ENCODE data around the gene VPS39.

The VPS39 gene

GRCh38 chr15:42156243-42156922 lies 51.7 kb downstream of the VPS39 start, which contains the start of gene PLA2G4F:
PLA2G4F (minus strand) TSS chr15:42156636; CDS start chr15:42156549, 87 bp downstream.
- DNase-seq: no peak

DNA sequence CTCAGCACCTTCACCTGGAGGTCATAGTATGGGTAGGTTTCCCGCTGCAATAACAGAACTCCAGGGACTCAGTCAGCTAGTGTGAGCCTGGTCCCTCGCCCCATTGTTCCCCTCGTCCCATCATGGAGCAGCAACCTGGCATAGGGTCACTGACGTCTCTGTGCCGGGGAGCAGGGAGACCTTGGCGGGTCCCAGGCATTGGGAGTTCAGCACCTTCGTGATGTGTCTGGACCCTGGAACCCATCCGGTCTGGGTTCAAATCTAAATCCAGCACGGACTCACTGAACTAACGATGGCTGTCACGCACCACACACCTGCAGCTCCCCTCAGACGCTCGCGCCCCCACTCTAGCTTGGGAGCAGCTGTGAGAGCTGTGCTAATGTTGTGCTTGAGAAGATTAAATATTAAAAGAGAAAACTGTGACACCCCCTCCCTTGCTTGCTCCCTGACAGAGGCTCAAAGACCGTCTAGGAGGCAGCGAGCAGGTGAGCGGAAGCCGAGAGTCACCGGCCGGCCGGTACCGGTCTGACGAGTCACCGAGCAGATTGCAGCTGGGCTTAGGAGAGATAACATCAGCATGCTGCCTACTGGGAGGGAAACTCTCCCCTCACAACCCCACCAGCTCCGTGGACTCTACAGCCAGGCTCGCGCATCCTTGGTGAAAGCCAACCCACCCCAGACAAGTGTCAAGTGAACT lies 52.4 kb downstream of the VPS39 start:
- DNase-seq: no peak

GRCh38 chr15:42154956-42155355 lies 53.1 kb downstream of the VPS39 start:
- no peak for DNase-seq

DNA sequence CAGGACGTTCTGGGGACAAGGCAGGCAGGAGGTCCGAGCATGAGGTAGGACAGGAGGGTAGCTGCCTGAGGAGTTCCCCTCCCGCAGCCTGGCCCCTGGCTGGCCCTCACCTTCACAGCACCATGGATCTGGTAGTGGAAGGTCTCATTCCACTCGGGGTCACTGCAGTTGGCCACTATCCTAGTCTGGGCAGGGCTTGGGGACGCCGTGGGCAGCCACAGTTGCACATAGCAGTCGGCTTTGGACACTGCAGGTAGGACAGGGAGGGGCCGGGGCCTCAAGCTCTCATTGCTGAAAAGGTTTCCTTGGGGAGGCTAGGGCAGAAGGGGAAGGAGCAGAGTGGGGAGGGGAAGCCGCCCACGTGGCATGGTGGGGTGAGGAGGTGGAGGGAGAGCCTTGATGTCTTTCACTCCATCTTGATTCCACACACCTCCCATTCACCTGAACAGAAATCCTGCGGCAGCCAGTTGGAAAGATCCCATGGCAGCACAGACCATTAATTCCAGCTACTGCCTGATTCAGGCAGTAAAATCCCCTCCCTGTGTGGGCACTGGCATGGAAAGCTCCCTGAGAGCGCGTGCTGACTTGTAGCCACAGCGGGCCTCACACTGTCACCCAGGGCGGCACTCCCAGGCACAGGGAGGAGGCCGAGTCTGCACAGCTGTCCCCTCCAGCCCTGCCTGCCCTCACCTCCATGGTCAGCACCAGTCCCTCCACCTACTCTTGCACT lies 53.7 kb downstream of the VPS39 start:
- DNase-seq: no peak

DNA sequence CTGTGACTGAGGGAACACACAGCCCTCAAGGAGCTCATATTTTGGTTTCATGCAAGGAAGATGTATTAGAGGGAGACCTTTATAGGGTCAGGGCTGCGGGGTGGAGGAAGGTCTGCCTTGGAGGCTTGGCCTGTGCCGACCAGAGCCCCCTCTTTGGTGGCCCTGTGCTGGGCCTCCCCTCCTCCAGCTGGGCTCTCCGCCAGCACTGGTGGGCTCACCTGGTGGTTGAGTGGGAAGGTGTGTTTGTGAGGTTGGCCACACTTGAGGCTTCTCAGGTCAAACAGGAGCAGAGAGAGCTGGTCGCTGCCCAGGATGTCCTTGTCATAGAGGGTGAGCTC lies 54.3 kb downstream of the VPS39 start:
- no peak for DNase-seq

DNA sequence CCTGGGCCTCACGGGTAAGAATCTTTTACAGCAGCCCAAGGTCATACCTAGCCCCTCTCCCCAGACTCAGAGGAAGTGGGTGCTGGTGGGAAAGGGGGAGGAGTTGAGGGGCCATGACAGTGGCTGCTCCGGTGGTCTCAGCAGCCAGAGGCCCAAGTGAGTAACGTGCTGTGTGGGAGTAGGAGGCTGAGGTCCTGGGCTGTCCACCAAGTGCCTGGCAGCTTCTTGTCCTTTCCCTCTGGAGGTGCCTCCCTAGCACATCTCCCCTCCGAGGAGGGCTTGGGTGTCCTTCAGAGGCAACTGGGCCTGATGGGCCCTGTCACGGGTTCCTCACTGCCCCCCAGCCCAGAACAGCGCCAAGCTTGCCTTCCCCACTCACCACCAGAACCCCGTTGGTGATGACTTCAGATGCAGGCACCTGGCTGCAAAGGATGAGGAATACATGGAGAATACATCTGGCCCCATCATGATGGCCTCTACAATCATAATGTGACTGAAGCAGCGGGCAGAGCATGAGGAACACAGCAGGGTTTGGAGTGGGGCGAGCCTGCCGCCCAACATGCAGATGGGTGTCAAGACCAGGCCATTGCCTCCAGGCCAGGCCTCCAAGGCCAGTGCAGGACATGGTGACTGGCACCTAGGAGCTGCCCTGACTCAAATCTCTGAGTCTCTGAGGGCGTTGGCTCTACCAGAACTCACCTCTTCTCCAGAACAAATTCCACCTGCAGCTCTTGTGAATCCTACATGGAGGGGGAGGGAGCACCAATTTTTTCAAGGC lies 55.0 kb downstream of the VPS39 start:
- DNase-seq: no peak

- no peak for DNase-seq
Observed at GRCh38 chr15:42152196-42152920, 55.7 kb downstream of the VPS39 start.

- no peak for DNase-seq
Observed at GRCh38 chr15:42151736-42152135, 56.4 kb downstream of the VPS39 start.

DNA sequence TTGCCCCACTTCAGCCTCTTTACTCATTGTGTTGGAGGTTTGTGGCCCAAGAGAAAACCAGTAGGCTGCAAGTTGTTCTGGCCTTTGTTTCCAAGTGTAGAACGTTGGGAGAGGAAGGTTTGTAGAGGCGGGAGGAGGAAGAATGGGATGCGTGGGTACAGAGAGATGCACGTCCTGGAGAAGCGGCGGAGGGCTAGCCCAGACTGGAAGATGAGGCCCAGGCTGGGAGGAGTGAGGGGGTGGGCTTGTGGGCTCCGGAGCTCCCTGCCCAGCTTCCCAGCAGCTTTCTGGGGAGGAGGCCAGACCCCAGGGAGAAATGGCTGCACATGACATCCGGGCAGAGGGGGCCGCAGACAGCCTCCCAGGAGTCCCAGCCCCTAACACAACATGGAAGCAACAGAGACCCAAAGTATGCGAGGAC lies 57.0 kb downstream of the VPS39 start:
- no peak for DNase-seq

- DNase-seq: no peak
Observed at GRCh38 chr15:42150219-42150970, 57.7 kb downstream of the VPS39 start.

DNA sequence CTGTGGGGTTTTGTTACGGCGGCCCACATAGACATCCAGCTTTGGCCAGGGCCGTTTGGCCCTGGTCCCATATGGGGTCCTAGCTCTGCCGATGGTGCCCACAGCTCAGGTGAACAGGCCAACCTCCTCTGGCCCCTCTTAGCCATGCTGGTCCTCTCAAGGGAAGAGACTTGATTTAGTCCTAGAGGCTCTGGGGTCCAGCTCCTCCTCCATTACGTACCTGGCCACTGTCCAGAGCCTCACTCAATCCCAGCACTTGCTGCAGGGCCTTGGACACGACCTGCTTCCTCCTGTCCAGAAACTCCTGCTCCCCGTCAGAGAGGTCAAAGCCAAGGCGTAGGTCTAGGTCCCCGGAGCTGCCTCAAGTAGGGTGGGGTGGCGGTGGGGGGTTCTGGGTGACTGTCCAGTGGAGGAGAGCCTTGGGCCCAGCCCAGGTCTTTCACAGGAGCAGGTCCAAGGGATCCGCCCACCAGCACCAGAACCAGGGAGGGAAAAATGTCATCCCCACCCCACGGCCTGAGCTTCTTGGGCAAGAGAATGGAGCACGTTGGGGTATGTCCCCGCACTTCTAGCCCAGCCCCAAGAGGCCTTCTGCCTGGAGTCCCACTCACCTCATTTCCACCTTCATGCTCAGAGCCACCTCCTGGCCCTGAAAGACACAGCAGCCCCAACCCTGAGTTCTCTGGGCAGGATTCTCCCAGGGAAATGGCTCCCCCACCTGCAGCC lies 58.4 kb downstream of the VPS39 start:
- no peak for DNase-seq

- no peak for DNase-seq
Observed at GRCh38 chr15:42148808-42149492, 59.2 kb downstream of the VPS39 start.

- DNase-seq: no peak
Observed at GRCh38 chr15:42147431-42147735, 60.7 kb downstream of the VPS39 start.

DNA sequence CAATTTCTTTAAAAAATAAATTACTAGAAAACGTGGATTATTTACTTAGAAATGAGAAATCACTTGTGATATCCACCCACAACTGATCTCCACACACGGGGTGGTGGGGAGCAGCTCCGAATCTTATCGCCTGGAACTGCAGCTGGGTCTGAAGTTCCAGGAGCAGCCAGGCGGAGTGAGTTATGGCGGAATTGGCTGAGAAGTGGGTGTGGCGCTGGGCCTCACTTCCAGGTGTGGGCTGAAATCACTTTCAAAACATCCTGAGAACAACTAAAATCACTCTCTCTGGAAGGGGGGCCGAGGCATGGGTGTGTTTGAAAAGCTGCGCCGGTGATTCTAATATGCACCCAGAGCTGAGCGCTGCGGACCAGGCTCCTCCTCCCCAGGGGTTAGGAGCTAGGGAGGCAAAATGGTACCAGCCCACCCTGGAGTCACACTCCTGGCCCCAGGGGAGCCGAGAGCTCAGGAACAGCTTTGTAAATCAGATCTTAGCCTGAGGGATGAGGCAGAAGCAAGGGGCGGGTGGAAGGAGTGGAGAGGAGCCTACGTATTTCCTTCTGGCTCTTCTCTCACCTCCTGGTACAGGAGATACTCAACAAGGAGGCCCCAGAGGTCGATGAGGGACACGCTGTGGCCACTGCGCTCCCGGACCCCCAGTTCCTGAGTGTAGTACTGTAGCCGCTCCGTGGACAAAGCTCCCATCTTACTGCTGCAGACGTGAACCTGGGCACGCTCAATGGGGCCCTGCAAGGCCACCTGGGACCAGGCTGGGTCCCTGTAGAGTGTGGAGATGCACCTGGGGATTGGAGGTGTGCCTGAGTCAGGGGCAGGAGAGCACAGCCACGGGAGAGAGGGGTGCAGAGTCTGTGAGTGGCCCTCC lies 61.3 kb downstream of the VPS39 start:
- DNase-seq: no peak

GRCh38 chr15:42145546-42146455 lies 62.3 kb downstream of the VPS39 start:
- DNase-seq: no peak

DNA sequence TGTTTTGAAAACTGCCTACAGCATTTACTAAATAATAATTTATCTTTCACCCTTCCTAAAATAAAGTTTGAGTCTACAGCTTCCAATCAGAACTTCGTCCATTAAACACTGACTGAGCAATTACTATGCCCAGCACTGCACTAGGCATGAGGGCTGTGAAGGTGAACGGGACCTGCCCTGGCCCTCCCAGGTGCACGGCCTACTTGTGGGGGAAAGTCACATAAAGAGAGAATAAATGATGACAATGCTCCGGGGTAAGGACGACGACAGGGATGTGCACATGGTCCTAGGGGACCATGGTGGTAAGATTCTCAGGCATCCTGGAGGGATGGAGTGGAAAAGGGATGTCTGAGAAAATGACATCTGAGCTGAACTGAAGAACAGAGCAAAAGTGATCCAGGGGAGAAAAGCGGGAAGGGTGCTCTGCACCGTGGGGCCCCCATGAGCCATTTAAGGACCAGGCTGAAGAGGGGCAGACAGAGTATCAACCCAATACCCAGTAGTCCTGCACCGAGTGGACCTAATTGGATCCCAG lies 63.2 kb downstream of the VPS39 start:
- DNase-seq: no peak

DNA sequence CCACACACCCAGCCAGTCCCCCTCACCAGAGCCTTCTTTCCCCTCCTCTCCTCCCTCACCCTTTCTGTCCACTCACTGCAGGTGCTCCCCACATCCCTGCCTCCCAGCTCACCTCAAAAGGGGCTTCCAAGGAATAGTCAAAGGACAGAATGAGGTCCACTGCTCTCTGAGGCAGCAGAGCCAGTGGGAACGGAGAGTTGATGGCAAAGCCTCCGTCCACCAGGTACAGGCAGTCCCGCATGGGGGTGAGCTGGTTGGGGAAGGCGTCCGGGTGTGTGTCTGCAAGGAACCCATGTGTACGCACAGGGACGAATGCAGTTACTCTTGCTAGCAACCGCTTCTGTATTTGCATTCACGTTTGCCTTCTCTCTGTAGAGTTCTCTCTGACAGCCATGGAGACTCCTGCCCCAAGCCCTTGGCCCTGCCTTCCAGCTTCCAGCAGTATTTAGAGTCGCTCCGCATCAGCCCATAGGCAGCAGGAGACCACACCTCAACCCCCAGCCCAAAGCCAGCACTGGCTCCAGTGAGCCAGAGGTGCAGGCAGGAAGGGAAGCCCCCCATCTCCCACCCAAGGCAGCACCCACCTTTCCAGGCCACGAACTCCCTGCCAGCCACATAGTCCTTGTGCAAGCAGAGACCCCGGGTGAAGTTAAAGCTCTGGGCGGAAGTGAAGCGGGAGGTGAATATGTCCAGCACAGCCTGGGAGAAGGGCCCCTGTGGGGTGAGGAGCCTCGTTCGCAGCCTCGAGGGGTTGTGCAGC lies 64.1 kb downstream of the VPS39 start:
- no peak for DNase-seq

Measured in cerebellar nuclear complex (tissue), 1 donor.